Naive thymus-derived CD8-positive, alpha-beta T cell (primary cell): ENCODE data around the gene WDR64. TPM values are rescaled to one million over a fixed set of nuclear protein-coding genes. Genes with fewer than 3 reads are reported as not detected.
"Not testable (repeated sequence)": the region's sequence is repeated elsewhere in the genome, so short reads cannot be mapped to it uniquely, and the experiment has no call there.

ENCODE experiments used
- ATAC-seq, 2 donors: fragments of 150-1000 bp; cut with Tn5 transposase in 1 of 2; sonication (Bioruptor Pico), chemical (Tn5 transposase) in 1 of 2; 1 replicate in 1 of 2; 2 replicates in 1 of 2; pipeline ENCODE4 v1.10.0; 2021; ENCODE audit warnings: mild to moderate bottlenecking in 2 of 2, moderate library complexity in 2 of 2
- POLR2A ChIA-PET: fragments of 350-600 bp; sonication (Branson Sonifier 250); formaldehyde crosslinking; loops from one replicate; lab custom pipeline; 2021; ENCODE audit warnings: antibody characterized with exemption; lab: Charles Lee
- DNase-seq, 10 donors: peaks; one replicate each; pipeline versions ENCODE4 v3.0.0 to v3.0.0-alpha.2; 2020 to 2022
- H3K27ac Mint-ChIP-seq, 10 donors: one replicate each; pipeline ENCODE4 v1.8.0; 2020 to 2022; ENCODE audit warnings: mild to moderate bottlenecking in 10 of 10, mixed read lengths in 10 of 10, moderate library complexity in 4 of 10, inconsistent platforms in 1 of 10
- H3K27me3 Mint-ChIP-seq, 5 donors: one replicate each; pipeline ENCODE4 v1.8.0; 2021 to 2022; ENCODE audit warnings: mixed read lengths in 5 of 5
- H3K36me3 Mint-ChIP-seq, 3 donors: one replicate each; pipeline ENCODE4 v1.8.0; 2020 to 2022; ENCODE audit warnings: mixed read lengths in 3 of 3, mild to moderate bottlenecking in 2 of 3, inconsistent platforms in 1 of 3
- H3K4me1 Mint-ChIP-seq, 4 donors: one replicate each; pipeline ENCODE4 v1.8.0; 2021 to 2022; ENCODE audit warnings: mixed read lengths in 4 of 4
- H3K4me3 Mint-ChIP-seq, 10 donors: one replicate each; pipeline ENCODE4 v1.8.0; 2020 to 2022; ENCODE audit warnings: mild to moderate bottlenecking in 10 of 10, mixed read lengths in 10 of 10, moderate library complexity in 6 of 10, inconsistent platforms in 1 of 10
- H3K9me3 Mint-ChIP-seq, 9 donors: one replicate each; pipeline ENCODE4 v1.8.0; 2020 to 2022; ENCODE audit warnings: mixed read lengths in 9 of 9, mild to moderate bottlenecking in 3 of 9, inconsistent platforms in 1 of 9, moderate library complexity in 1 of 9
- polyA plus RNA-seq, 3 donors: library from polyadenylated mRNA; unstranded; fragments of 300-500 nt; fragmentation: Illumina TruSeq; gene quantifications; one replicate each; pipeline ENCODE4 v1.2.3, GENCODE V29; 2021
- total RNA-seq, 8 experiments: library from RNA in 2 of 8; stranded (reverse) in 2 of 8; gene quantifications; one replicate each; pipeline ENCODE4 v1.2.3 and lab custom pipeline; 2021 to 2026

Gene WDR64
- total and polyA plus RNA-seq, 5 experiments from 2014 or later, result 0.28 to 0.69 (median 0.49) TPM; not detected in 2

DNA sequence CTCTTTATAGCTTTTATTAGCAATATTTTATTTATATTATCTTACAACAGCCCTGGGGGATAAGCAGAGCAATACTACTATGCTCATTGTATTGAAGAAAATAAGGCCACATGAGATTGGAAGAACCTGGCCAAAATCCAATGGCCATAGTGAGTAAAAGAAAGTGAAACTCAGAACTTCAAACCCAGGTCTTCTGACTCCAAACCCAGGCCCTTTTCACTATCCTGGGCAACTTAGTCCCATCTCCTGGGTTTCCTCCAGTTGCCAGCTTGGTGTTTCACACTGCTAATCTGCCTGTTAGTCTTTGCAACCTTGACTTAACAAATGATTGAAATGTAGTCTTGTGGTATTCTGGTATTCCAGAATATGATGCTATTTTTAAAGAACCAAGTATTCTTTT lies 173.5 kb downstream of the WDR64 start:
- H3K9me3 Mint-ChIP-seq, result no peaks in the 10 kb centered on the region
- DNase-seq, result no peak

DNA sequence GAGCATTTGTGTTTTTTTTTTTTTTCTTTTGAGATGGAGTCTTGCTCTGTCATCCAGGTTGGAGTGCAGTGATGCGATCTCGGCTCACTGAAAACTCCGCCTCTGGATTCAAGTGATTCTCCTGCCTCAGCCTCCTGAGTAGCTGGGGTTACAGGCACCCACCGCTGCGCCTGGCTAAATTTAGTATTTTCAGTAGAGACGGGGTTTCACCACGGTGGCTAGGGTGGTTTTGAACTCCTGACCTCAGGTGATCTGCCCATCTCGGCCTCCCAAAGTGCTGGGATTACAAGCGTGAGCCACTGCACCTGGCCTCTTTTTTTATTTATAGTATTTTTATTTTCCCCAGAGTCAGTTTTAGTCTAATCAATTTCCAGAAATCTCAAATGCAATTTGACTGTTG lies 174.5 kb downstream of the WDR64 start:
- ATAC-seq, H3K4me3 Mint-ChIP-seq, H3K9me3 Mint-ChIP-seq, H3K27me3 Mint-ChIP-seq, DNase-seq, POLR2A ChIA-PET, H3K4me1 Mint-ChIP-seq, H3K36me3 Mint-ChIP-seq: not testable (repeated sequence)
- peak overlapping the region in 1 of 10 donors; percentile 3 for H3K27ac Mint-ChIP-seq

More for the DNA sequence above, 173.5 kb downstream of the WDR64 start:
- Mint-ChIP-seq H3K27ac (no peak overlapping the region), H3K4me3 (no peak overlapping the region), H3K27me3 (peaks cover 0 to 6% (median 0%) of the 10 kb centered on the region in 5 donors), H3K4me1 (peaks cover 0 to 2% (median under 1%) of the 10 kb centered on the region in 4 donors), H3K36me3 (no peaks in the 10 kb centered on the region)
- ATAC-seq, result no peak
- POLR2A ChIA-PET, result no interaction called here

DNA sequence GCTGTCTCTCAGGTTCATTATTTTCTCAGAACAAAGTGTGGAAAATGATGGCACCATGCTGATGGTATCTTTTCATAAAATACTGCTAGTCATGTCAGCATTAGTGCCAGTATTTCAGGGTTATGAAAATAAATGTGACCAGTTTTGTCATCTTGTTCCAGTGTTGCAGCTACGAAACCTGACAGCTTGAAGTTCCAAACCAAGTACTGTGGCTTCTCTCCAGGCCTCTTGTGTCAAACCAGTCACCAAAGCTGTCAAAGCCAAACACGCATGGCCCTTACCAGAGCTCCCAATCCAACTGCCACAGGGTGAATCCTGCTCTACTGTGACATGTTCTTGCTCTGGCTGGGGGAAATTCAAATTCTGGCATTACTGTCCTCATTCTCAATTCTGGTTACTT lies 175.2 kb downstream of the WDR64 start:
- ATAC-seq (no peak), DNase-seq (no peak)
- H3K4me3 Mint-ChIP-seq, result no peak overlapping the region
- H3K4me1 Mint-ChIP-seq, result peaks cover 0 to 1% (median 0%) of the 10 kb centered on the region in 4 donors
- peaks cover 0 to 6% (median 0%) of the 10 kb centered on the region in 5 donors for H3K27me3 Mint-ChIP-seq
- H3K36me3 Mint-ChIP-seq, result no peaks in the 10 kb centered on the region
- POLR2A ChIA-PET, result no interaction called here
- no peaks in the 10 kb centered on the region for H3K9me3 Mint-ChIP-seq
- H3K27ac Mint-ChIP-seq, result peak overlapping the region in 1 of 10 donors; percentile 4

DNA sequence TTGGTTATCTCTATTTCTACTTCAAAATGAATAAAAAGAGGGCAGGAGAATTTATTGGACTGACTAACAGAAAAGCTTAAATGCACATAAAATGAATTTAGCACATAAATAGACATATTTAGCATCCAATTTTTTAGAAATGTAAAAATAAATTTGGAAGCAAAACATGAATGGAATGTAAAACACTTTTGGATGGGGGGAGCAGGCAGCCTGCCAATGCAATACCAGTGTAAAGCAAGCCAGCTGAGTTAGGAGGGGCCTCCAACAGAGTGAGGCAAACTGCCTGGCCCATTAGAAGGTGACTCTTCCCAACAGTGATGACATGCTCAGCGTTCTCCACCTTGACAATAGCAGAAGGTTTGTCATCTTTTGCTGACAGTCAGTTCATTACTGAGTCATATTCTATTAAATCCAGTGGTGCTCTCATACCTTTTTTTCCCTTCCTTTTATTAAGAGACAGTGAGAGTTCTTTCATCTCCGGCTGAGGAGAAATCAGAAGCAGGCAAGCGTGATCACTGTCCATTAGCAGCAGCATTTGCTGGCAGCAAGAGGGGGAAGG lies 176.5 kb downstream of the WDR64 start:
- peaks cover 0 to 1% (median 0%) of the 10 kb centered on the region in 4 donors for H3K4me1 Mint-ChIP-seq
- ATAC-seq (no peak), DNase-seq (no peak)
- POLR2A ChIA-PET, result no interaction called here
- H3K9me3 Mint-ChIP-seq, result no peaks in the 10 kb centered on the region
- H3K27me3 Mint-ChIP-seq, result peaks cover 0 to 6% (median 3%) of the 10 kb centered on the region in 5 donors
- no peak overlapping the region for H3K27ac Mint-ChIP-seq
- H3K36me3 Mint-ChIP-seq, result no peaks in the 10 kb centered on the region
- no peak overlapping the region for H3K4me3 Mint-ChIP-seq

DNA sequence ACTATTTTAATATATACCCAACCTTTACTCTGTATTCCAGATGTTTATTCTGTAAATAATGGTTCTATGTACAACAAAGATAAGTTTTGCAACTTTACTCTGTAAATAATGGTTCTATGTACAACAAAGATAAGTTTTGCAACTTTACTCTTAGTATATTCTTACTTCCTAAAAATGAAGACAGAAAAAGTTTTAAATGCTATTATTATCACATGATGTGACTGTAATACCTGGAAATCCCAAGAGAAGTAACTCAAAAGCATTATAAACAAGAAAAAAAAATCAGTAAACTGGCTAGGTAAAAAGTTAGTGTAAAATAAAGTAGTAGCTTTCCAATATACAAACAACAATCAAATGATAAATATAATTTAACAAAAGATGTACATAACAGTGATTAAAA lies 177.4 kb downstream of the WDR64 start:
- Mint-ChIP-seq H3K4me3 (no peak overlapping the region), H3K4me1 (peaks cover 0 to 1% (median 0%) of the 10 kb centered on the region in 4 donors), H3K36me3 (no peaks in the 10 kb centered on the region), H3K27ac (no peak overlapping the region), H3K27me3 (peaks cover 0 to 8% (median 2%) of the 10 kb centered on the region in 5 donors), H3K9me3 (no peaks in the 10 kb centered on the region)
- POLR2A ChIA-PET, result no interaction called here
- no peak for DNase-seq
- ATAC-seq, result no peak

DNA sequence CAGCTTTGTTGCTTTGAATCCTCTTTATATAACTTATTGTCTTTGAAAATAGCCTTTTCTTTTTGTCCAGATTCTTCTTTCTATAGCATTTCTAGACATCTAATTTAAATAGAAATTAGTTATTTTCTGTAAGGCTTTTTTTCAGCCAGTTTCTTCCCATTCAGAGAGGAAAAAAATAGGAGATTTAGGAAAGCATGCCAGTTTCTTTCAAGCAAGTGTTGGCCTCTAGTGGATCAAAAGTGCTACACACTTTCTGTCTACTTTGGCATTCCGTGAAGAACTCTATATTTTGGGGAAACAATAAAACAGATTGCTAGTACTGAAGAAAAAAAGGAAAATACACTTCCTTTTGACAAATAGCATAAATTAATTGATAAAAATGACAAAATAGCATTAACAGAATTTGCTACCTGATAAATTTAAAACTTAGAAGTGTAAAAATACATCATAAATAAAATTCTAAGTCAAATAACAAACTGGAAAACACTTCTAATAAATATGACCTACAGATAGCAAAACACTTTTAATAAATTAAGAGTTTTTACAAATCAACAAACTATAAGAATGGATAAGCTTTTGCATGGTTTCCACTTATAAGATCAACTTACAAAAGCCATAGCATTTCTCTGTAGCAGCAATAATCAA lies 182.8 kb downstream of the WDR64 start:
- H3K27ac Mint-ChIP-seq, result no peak overlapping the region
- H3K36me3 Mint-ChIP-seq, result no peaks in the 10 kb centered on the region
- POLR2A ChIA-PET, result no interaction called here
- no peak for ATAC-seq
- H3K9me3 Mint-ChIP-seq, result no peaks in the 10 kb centered on the region
- peaks cover 0 to 8% (median 4%) of the 10 kb centered on the region in 5 donors for H3K27me3 Mint-ChIP-seq
- no peak for DNase-seq
- H3K4me3 Mint-ChIP-seq, result no peak overlapping the region
- peaks cover 0 to 7% (median 3%) of the 10 kb centered on the region in 4 donors for H3K4me1 Mint-ChIP-seq

DNA sequence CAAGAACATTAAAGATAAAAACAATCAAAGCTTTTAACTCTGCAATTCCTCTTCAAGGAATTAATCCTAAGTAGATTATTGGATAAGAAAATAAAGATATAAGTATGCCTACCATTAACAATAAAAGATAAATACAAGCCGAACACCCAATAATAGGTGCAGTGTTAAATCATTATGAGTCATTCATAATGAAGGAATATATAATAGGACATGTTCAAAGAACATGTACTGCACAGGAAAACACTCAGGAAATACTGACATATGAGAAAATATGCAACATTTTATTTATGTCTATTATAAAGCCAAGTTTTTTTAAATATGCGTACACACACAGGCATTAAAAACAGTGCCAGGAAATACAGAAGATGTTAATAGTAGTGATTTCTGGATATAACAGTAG lies 184.9 kb downstream of the WDR64 start:
- Mint-ChIP-seq H3K4me1 (peaks cover 0 to 7% (median 3%) of the 10 kb centered on the region in 4 donors), H3K9me3 (no peaks in the 10 kb centered on the region), H3K27ac (no peak overlapping the region), H3K36me3 (no peaks in the 10 kb centered on the region), H3K4me3 (no peak overlapping the region), H3K27me3 (peaks cover 0 to 4% (median 3%) of the 10 kb centered on the region in 5 donors)
- ATAC-seq (no peak), DNase-seq (no peak)
- POLR2A ChIA-PET, result no interaction called here

DNA sequence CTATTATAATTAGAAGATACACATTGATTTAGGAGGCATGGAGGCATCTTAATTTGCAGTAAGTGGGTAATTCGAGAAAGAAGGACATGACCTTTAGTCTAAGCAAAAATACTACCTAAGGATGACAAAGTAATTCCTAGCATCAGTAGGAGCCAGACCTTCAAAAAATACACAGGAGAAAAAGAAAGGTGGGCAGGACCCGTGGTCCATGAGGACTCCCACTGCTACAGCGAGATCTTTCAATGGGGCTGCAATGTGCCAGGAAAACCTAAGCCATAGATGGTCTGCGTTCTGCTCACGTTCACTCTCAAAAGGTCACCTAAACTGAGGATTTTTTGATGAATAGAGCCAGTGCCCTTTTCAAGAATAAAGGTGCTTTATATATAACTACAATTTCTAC lies 185.3 kb downstream of the WDR64 start:
- no peak overlapping the region for H3K27ac Mint-ChIP-seq
- H3K36me3 Mint-ChIP-seq, result no peaks in the 10 kb centered on the region
- DNase-seq (no peak), ATAC-seq (no peak)
- H3K9me3 Mint-ChIP-seq, result no peaks in the 10 kb centered on the region
- H3K4me3 Mint-ChIP-seq, result no peak overlapping the region
- H3K4me1 Mint-ChIP-seq, result peaks cover 0 to 7% (median 3%) of the 10 kb centered on the region in 4 donors
- H3K27me3 Mint-ChIP-seq, result peaks cover 0 to 4% (median 3%) of the 10 kb centered on the region in 5 donors
- POLR2A ChIA-PET, result no interaction called here

DNA sequence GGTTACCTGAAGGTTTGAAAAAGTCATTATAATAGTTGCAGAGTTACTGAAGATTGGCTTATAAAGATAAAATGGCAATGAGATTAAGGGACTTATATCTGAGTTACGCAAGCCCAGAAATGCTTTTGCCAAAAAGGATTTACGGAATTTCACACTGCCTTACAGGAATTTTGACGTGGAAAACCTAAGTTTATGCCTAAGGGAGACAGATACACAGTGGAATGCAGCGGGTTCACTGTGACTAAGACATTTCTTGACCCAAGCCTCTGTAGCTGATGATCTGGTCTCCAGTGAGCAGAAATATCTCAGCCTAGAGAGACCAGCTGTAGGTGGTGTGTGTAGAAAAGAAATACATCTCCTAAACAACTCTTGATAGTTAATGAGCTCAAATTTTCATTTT lies 185.8 kb downstream of the WDR64 start:
- POLR2A ChIA-PET, result no interaction called here

DNA sequence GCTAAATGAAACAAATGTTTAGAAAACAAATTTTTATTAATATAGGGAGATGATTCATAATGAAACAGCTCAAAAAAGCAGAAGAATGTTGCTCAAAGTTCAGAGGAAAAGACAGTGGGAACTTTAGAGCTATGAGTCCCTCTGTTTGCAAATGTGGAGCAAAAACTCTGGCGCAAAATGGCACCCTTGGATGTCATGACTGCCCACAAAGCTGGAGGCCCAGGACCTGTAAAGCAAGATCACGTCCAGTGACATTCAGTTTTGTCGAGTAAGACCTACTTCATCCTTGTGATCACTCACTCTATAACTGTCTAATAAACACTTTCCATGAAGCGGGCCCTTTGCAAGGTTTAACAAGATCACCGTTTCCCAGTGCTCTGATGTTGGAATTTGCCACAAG lies 186.8 kb downstream of the WDR64 start:
- no peak overlapping the region for H3K27ac Mint-ChIP-seq
- H3K36me3 Mint-ChIP-seq, result no peaks in the 10 kb centered on the region
- no peak overlapping the region for H3K4me3 Mint-ChIP-seq
- peaks cover 0 to 7% (median 3%) of the 10 kb centered on the region in 4 donors for H3K4me1 Mint-ChIP-seq
- no peak for DNase-seq
- H3K9me3 Mint-ChIP-seq, result no peaks in the 10 kb centered on the region
- POLR2A ChIA-PET, result no interaction called here
- peaks cover 0 to 5% (median 3%) of the 10 kb centered on the region in 5 donors for H3K27me3 Mint-ChIP-seq
- ATAC-seq, result no peak

More for the DNA sequence above, 185.8 kb downstream of the WDR64 start:
- ATAC-seq (no peak), DNase-seq (no peak)
- H3K9me3 Mint-ChIP-seq, result no peaks in the 10 kb centered on the region
- no peak overlapping the region for H3K27ac Mint-ChIP-seq
- no peak overlapping the region for H3K4me3 Mint-ChIP-seq
- H3K36me3 Mint-ChIP-seq, result no peaks in the 10 kb centered on the region
- H3K4me1 Mint-ChIP-seq, result peaks cover 0 to 7% (median 3%) of the 10 kb centered on the region in 4 donors
- peaks cover 0 to 7% (median 3%) of the 10 kb centered on the region in 5 donors for H3K27me3 Mint-ChIP-seq

DNA sequence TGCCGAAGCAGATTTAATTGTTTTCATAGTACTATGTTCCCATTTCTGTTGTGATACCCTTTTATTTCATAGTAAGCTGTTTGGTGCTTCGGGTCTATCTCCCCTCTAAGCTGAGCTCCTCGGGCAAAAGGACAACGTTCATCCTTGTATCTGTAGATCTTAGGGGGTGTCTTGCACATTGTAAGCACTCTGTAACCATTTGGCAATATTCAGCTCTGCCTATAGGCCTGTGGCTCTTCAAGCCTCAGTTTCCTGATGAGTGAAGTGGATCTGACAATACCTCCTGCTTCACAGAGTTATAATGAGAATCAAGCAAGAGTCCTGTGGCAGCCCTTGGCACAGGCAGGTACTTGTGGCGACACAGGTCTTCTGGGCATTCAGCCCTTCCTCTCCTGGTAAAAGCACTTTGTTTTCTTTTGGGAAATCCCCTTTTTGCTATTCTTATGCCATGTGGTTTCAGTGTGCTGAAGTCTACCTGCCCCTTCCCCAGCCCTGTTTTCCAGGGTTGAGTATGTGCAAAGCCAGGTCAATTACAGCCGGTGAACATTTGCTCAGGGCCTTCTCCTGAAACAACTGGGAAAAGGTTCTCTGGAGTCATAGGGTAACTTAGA lies 187.4 kb downstream of the WDR64 start:
- H3K4me3 Mint-ChIP-seq, result no peak overlapping the region
- H3K36me3 Mint-ChIP-seq, result no peaks in the 10 kb centered on the region
- H3K4me1 Mint-ChIP-seq, result peaks cover 0 to 7% (median 3%) of the 10 kb centered on the region in 4 donors
- ATAC-seq, result peak in 1 of 2 donors; percentile 22
- POLR2A ChIA-PET, result no interaction called here
- peaks cover 0 to 5% (median 0%) of the 10 kb centered on the region in 5 donors for H3K27me3 Mint-ChIP-seq
- H3K27ac Mint-ChIP-seq, result peak overlapping the region in 2 of 10 donors; percentile 28 to 53
- no peak for DNase-seq
- no peaks in the 10 kb centered on the region for H3K9me3 Mint-ChIP-seq

DNA sequence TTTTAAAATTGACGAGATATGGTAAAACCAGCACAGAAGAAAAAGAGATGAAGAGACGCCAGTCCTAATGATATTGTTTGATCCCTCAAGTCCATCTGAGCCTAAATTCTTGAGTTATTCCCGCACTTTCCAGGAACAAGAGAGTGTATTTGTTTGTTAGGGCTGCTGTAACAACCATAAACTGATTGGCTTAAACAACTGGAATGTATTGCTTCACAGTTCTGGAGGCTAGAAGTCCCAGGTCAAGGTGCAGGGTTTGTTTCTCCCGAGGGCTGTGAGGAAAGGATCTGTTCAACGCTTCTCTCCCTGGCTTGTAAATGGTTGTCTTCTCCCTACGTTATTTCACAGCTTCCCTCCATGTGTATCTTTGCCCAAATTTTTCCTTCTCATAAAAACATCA lies 188.1 kb downstream of the WDR64 start:
- H3K4me1 Mint-ChIP-seq, result peaks cover 0 to 7% (median 3%) of the 10 kb centered on the region in 4 donors
- no peak for DNase-seq
- no peak overlapping the region for H3K27ac Mint-ChIP-seq
- no peaks in the 10 kb centered on the region for H3K36me3 Mint-ChIP-seq
- H3K27me3 Mint-ChIP-seq, result peaks cover 0 to 5% (median 0%) of the 10 kb centered on the region in 5 donors
- H3K4me3 Mint-ChIP-seq, result no peak overlapping the region
- POLR2A ChIA-PET, result no interaction called here
- no peak for ATAC-seq
- no peaks in the 10 kb centered on the region for H3K9me3 Mint-ChIP-seq

DNA sequence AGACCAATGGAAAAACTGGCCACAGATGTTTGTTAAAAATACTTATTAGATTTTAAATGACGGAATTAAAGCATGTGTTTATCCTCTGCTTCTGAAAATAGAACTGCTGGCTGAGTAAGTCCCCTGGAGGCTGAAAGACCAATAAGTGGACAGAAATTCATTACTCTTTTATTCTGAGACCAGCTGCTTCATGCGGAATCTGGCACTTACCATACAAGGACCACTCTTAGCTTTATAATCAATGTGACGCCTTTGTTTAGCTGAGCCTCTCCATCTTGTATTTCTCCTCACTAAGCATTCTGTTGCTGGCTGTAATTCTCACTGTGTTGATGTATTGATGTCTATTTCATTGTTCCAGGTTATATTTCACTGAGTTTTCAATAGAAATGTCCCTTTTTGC lies 189.6 kb downstream of the WDR64 start:
- POLR2A ChIA-PET, result no interaction called here
- no peaks in the 10 kb centered on the region for H3K36me3 Mint-ChIP-seq
- H3K27ac Mint-ChIP-seq, result no peak overlapping the region
- H3K4me3 Mint-ChIP-seq, result no peak overlapping the region
- ATAC-seq, result no peak
- no peaks in the 10 kb centered on the region for H3K9me3 Mint-ChIP-seq
- H3K4me1 Mint-ChIP-seq, result peaks cover 0 to 7% (median 3%) of the 10 kb centered on the region in 4 donors
- peaks cover 0 to 4% (median 0%) of the 10 kb centered on the region in 5 donors for H3K27me3 Mint-ChIP-seq
- no peak for DNase-seq
